Ecto neural progenitor cell (in vitro differentiated cells): Measurements from ENCODE around the gene SEPTIN8.
"Not testable (repeated sequence)": the region's sequence is repeated elsewhere in the genome, so short reads cannot be mapped to it uniquely, and the experiment has no call there.

Experiments used
- DNase-seq: peaks from one replicate; pipeline ENCODE4 v3.0.0-alpha.2; 2018; ENCODE audit warnings: low spot score

Gene SEPTIN8

GRCh38 chr5:132812781-132813598 is 36.0 kb upstream of the SEPTIN8 start, which contains the start of gene SOWAHA:
Gene SOWAHA (plus strand): TSS chr5:132813302. CDS start chr5:132813622, 320 bp downstream.
- DNase-seq, result no peak

- DNase-seq, result no peak
These were observed 35.2 kb upstream of the SEPTIN8 start for GRCh38 chr5:132812123-132812765.

- no peak for DNase-seq
These were observed 33.6 kb upstream of the SEPTIN8 start for GRCh38 chr5:132810605-132811004.

GRCh38 chr5:132808866-132809265 is 31.8 kb upstream of the SEPTIN8 start:
- DNase-seq, result no peak

- no peak for DNase-seq
These were observed 31.4 kb upstream of the SEPTIN8 start for GRCh38 chr5:132808448-132808847.

- peak; percentile 65 for DNase-seq
These were observed 30.3 kb upstream of the SEPTIN8 start for GRCh38 chr5:132807163-132807838.

GRCh38 chr5:132806804-132807162 is 29.7 kb upstream of the SEPTIN8 start:
- DNase-seq, result not testable (repeated sequence)

DNA sequence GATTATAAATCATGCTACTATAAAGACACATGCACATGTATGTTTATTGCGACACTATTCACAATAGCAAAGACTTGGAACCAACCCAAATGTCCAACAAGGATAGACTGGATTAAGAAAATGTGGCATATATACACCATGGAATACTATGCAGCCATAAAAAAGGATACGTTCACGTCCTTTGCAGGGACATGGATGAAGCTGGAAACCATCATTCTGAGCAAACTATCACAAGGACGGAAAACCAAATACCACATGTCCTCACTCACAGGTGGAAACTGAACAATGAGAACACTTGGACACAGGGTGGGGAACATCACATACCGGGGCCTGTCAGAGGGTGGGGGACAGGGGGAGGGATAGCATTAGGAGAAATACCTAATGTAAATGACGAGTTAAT is 28.8 kb upstream of the SEPTIN8 start:
- not testable (repeated sequence) for DNase-seq

DNA sequence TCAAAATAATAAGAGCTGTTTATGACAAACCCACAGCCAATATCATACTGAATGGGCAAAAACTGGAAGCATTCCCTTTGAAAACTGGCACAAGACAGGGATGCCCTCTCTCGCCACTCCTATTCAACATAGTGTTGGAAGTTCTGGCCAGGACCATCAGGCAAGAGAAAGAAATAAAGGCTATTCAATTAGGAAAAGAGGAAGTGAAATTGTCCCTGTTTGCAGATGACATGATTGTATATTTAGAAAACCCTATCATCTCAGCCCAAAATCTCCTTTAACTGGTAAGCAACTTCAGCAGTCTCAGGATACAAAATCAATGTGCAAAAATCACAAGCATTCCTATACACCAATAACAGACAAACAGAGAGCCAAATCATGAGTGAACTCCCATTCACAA is 27.2 kb upstream of the SEPTIN8 start:
- DNase-seq, result not testable (repeated sequence)

- DNase-seq, result not testable (repeated sequence)
These were observed 25.6 kb upstream of the SEPTIN8 start for GRCh38 chr5:132802685-132803066.

DNA sequence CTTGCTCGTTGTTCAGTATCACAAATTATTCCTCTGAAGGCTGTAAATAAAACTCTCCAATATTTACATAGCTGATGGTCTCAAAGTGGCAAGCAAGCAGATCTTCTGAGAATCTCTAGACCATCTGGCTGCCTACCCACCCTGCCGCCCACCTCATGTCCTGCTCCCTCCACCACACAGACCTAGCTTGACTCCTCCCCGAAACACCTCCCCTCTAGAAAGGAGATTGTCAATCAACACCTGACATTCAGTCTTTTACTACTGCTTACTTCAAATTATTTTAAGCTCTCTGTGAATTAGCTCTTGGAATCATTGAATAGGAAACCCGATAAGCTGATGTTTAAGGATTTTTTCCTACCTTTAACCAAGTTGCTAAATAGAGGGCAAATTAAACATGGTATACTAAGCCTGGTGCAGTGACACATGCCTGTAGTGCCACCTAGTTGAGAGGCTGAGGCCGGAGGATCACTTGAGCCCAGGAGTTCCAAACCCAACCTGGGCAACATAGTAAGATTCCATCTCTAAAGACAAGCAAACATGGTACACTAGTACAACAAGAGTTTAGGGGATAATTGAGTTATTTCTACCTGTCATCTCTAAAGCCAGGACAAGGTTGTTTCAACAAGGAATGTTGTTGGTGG is 25.1 kb upstream of the SEPTIN8 start:
- no peak for DNase-seq

DNA sequence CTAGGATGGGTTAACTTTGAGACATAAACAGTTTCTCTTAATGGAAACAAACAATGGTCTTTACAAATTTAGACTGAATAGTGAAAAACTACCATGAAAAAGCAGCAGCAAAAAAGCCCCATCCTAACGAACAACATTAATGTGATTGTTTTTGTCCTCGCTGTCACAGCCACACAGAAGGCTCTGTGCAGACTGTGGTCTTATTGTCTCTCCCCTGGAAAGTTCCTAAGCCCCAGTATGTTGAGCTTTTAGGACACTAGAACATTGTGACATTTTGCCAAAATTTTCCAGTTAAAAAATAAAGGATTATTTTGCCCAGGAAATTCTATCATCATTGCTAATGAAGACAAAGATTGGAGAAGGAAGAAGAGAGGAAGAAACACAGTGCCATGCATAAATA is 23.5 kb upstream of the SEPTIN8 start:
- no peak for DNase-seq

GRCh38 chr5:132799392-132799791 is 22.4 kb upstream of the SEPTIN8 start:
- DNase-seq, result no peak

DNA sequence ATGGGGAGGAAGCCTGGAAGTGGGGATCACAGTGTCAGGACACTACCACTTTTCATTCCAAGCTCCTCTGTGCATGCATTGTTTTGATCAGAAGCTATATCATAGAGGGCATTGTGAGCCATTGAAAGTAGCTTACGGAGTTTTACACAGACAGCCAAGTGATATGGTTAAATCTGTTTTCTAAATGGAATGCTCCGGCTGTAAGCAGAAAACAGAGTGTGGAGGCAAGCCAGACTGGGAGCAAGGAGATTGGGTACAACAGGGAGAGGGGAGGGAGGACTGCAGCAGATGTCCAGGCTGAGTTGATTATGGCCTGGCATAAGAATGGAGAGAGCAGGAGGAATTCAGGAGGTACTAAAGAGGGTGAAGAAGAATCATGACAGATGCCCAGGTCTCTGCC is 20.6 kb upstream of the SEPTIN8 start:
- no peak for DNase-seq

DNA sequence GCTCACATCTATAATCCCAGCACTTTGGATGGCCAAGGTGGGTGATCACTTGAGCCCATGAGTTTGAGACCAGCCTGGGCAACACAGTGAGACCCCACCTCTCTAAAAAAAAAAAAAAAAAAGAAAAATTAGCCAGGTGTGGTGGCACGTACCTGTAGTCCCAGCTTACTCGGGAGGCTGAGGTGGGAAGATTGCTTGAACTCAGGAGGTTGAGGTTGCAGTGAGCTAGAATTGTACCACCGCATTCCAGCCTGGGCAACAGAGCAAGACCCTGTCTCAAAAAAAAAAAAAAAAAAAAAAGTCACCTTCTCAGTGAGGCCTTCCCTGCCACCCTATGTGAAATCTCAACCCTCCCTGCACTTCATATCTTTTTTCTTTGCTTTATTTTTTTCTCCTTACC is 14.0 kb upstream of the SEPTIN8 start:
- no peak for DNase-seq

GRCh38 chr5:132790201-132790865 is 13.3 kb upstream of the SEPTIN8 start:
- DNase-seq, result no peak

GRCh38 chr5:132788990-132789886 is 12.2 kb upstream of the SEPTIN8 start:
- no peak for DNase-seq

DNA sequence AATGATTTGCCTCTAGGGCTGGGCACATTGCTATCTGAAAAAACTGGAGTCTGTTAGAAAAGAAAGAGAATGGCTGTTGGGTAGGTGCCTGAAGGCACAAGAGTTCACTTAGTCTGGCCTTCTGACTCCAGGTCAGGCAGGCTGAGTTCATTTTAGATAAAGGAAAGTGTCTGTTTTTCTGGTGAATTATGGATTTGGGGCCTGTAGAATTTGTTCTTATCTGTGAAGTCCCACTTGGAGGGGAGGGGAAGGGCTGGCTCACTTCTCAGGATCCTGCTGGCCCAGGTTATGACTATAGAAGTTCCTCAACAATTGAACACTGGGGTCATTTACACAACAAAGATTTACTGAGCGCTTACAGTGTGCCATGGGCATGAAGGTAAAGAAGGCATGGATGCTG is 11.5 kb upstream of the SEPTIN8 start:
- no peak for DNase-seq

- no peak for DNase-seq
These were observed 10.0 kb upstream of the SEPTIN8 start for GRCh38 chr5:132787076-132787475.

DNA sequence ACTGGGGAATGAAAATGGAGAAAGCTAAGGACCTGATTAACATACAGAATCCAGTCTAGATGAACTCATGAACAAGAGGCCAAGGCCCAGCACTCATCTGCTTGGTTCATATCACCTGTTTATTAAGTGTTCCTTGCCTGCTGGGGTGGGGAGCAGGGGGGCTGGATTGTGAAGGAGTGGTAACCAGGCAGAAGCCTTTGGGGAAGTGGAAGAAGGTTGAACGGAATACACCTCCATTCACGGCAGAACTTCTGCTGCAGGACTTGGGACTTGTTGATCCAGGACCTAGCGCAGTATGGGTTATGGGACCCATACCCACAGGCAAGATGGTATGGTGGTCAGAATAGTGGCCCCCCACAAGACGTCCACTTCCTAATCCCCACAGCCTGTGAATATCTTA is 8.8 kb upstream of the SEPTIN8 start:
- DNase-seq, result no peak

DNA sequence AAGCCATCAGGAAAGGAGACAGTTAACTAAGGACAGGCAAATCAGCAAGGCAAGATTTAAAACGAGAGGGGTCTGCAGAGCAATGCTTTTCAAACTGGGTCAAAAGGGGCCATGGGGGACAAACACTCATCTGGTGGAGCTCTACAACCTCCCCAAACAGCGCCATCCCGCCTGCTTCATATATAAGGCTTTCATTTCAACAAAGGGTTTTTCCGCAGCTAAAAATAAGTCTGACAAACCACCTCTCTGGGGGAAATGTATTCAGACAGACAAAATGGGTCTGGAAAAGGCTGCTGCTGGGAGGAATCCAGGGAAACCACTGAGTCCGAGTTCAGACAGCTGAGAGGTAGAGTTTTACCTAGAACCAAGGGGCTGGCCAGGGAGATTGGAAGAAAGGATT is 8.3 kb upstream of the SEPTIN8 start:
- DNase-seq, result no peak
